Activated CD4-positive, alpha-beta T cell treated with anti-CD3 and anti-CD28 coated beads, Interleukin-2, amount 10 ng/mL, durations not matched to agents 7 days and 5 days (primary cell): ENCODE data around the gene HEATR5B. TPM values are rescaled to one million over a fixed set of nuclear protein-coding genes. Genes with fewer than 3 reads are reported as not detected.
A peak's percentile ranks its signal among the peaks of the same experiment; 100 is the strongest.

Experiments used
- CTCF ChIA-PET: fragments of 350-600 bp; sonication (Branson Sonifier 250); formaldehyde crosslinking; loops from one replicate; lab custom pipeline; 2021; ENCODE audit warnings: antibody characterized with exemption; lab: Charles Lee
- POLR2A ChIA-PET: fragments of 350-600 bp; sonication (Branson Sonifier 250); formaldehyde crosslinking; loops from one replicate; lab custom pipeline; 2021; ENCODE audit warnings: antibody characterized with exemption; lab: Charles Lee
- DNase-seq: peaks from one replicate; pipeline ENCODE4 v3.0.0-alpha.2; 2020
- H3K27ac Mint-ChIP-seq: one replicate; pipeline ENCODE4 v1.8.0; 2021; ENCODE audit warnings: mild to moderate bottlenecking, moderate library complexity, mixed read lengths
- H3K27me3 Mint-ChIP-seq: one replicate; pipeline ENCODE4 v1.8.0; 2021; ENCODE audit warnings: mixed read lengths
- H3K36me3 Mint-ChIP-seq: one replicate; pipeline ENCODE4 v1.8.0; 2021; ENCODE audit warnings: low read depth, mixed read lengths
- H3K4me1 Mint-ChIP-seq: one replicate; pipeline ENCODE4 v1.8.0; 2021; ENCODE audit warnings: mixed read lengths
- H3K4me3 Mint-ChIP-seq: one replicate; pipeline ENCODE4 v1.8.0; 2021; ENCODE audit warnings: mild to moderate bottlenecking, moderate library complexity, mixed read lengths
- H3K9me3 Mint-ChIP-seq: one replicate; pipeline ENCODE4 v1.8.0; 2021; ENCODE audit warnings: mixed read lengths
- total RNA-seq, 2 experiments: library from RNA; stranded (reverse); gene quantifications; one replicate each; pipeline ENCODE4 v1.2.3, GENCODE V29; 2021

Gene HEATR5B
- total RNA-seq, 2 experiments from 2014 or later: 21.4 to 21.8 TPM

GRCh38 chr2:37098416-37099118, 14.4 kb upstream of the HEATR5B start:
- POLR2A ChIA-PET: no interaction called here
- no peak overlapping the region for H3K27ac Mint-ChIP-seq
- no peaks in the 10 kb centered on the region for H3K9me3 Mint-ChIP-seq
- CTCF ChIA-PET: interaction anchor here (0.9 to 1.3 kb wide), 2 partner anchors 11 to 12 kb away, joined by 3 read pairs; no protein-coding TSS in a partner anchor
- H3K4me3 Mint-ChIP-seq: no peak overlapping the region
- no peaks in the 10 kb centered on the region for H3K4me1 Mint-ChIP-seq
- DNase-seq: no peak
- H3K36me3 Mint-ChIP-seq: peaks cover 40% of the 10 kb centered on the region
- H3K27me3 Mint-ChIP-seq: no peaks in the 10 kb centered on the region

- no peak for DNase-seq
- H3K36me3 Mint-ChIP-seq: peaks cover 42% of the 10 kb centered on the region
- no peaks in the 10 kb centered on the region for H3K9me3 Mint-ChIP-seq
- no peak overlapping the region for H3K4me3 Mint-ChIP-seq
- H3K4me1 Mint-ChIP-seq: no peaks in the 10 kb centered on the region
- no peaks in the 10 kb centered on the region for H3K27me3 Mint-ChIP-seq
- CTCF ChIA-PET: no interaction called here
- POLR2A ChIA-PET: no interaction called here
- no peak overlapping the region for H3K27ac Mint-ChIP-seq
These were observed 12.4 kb upstream of the HEATR5B start for GRCh38 chr2:37096568-37096967.

DNA sequence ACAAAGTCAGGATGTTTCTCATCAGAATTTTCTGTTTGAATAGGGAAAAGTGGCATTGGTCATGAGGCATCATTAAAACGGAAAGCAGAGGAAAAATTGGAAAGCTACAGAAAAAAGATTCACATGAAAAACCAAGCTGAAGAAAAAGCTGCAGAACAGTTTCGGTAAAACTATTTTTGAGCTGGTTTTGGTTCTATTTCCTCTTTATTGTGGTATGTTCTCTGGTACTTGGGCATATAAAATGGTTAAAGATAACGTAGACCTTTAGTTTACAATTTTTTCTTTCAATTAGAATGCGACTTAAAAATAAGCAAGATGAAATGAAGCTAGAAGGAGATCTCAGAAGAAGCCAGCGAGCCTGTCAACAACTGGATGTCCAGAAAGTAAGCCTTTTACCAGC, 7.7 kb upstream of the HEATR5B start:
- no peaks in the 10 kb centered on the region for H3K9me3 Mint-ChIP-seq
- peaks cover 27% of the 10 kb centered on the region for H3K36me3 Mint-ChIP-seq
- H3K4me1 Mint-ChIP-seq: no peaks in the 10 kb centered on the region
- ChIA-PET CTCF (no interaction called here), POLR2A (no interaction called here)
- no peaks in the 10 kb centered on the region for H3K27me3 Mint-ChIP-seq
- no peak overlapping the region for H3K27ac Mint-ChIP-seq
- H3K4me3 Mint-ChIP-seq: no peak overlapping the region
- no peak for DNase-seq

- Mint-ChIP-seq H3K9me3 (no peaks in the 10 kb centered on the region), H3K4me3 (no peak overlapping the region), H3K27ac (no peak overlapping the region), H3K27me3 (no peaks in the 10 kb centered on the region), H3K36me3 (peaks cover 20% of the 10 kb centered on the region), H3K4me1 (peaks cover 2% of the 10 kb centered on the region)
- CTCF ChIA-PET: interaction anchor here (1.3 kb wide), 1 partner anchor 12 kb away, joined by 3 read pairs; no protein-coding TSS in a partner anchor
- DNase-seq: no peak
- POLR2A ChIA-PET: no interaction called here
These were observed 5.9 kb upstream of the HEATR5B start for GRCh38 chr2:37090019-37090477.

GRCh38 chr2:37085731-37086147, 1.6 kb upstream of the HEATR5B start:
- POLR2A ChIA-PET: no interaction called here
- H3K4me3 Mint-ChIP-seq: no peak overlapping the region
- H3K36me3 Mint-ChIP-seq: peaks cover 22% of the 10 kb centered on the region
- no peak overlapping the region for H3K27ac Mint-ChIP-seq
- H3K9me3 Mint-ChIP-seq: no peaks in the 10 kb centered on the region
- no peak for DNase-seq
- CTCF ChIA-PET: interaction anchor here (0.9 kb wide), 1 partner anchor 130 kb away, joined by 3 read pairs; no protein-coding TSS in a partner anchor
- H3K4me1 Mint-ChIP-seq: peaks cover 31% of the 10 kb centered on the region
- no peaks in the 10 kb centered on the region for H3K27me3 Mint-ChIP-seq

DNA sequence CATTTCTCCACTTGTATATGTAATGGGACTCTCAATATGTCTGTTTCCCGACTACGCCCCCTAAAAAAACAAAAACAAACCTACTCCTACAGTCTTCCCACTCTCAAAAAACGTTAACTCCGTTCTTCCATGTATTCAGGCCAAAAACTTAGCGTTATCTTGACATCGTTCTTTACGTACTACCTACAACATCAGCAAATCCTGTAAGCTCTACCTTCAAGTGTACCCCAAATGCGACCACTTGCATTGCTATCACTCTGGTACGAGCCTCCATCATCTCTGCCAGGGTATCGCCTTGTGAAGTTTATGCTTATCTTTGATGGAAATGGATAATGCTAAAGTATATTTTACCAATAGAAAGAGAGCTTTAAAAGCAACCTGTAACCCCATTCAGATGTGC, 625 bp upstream of the HEATR5B start:
- H3K27ac Mint-ChIP-seq: no peak overlapping the region
- H3K36me3 Mint-ChIP-seq: peaks cover 32% of the 10 kb centered on the region
- ChIA-PET CTCF (interaction anchor here (0.9 to 1.1 kb wide), 3 partner anchors 15 to 131 kb away, joined by 3 read pairs; no protein-coding TSS in a partner anchor), POLR2A (interaction anchor here (1.3 kb wide), 1 partner anchor 118 kb away, joined by 4 read pairs; the partner anchor contains the start of gene STRN)
- no peaks in the 10 kb centered on the region for H3K27me3 Mint-ChIP-seq
- DNase-seq: no peak
- H3K4me3 Mint-ChIP-seq: no peak overlapping the region
- no peaks in the 10 kb centered on the region for H3K9me3 Mint-ChIP-seq
- H3K4me1 Mint-ChIP-seq: peaks cover 40% of the 10 kb centered on the region

DNA sequence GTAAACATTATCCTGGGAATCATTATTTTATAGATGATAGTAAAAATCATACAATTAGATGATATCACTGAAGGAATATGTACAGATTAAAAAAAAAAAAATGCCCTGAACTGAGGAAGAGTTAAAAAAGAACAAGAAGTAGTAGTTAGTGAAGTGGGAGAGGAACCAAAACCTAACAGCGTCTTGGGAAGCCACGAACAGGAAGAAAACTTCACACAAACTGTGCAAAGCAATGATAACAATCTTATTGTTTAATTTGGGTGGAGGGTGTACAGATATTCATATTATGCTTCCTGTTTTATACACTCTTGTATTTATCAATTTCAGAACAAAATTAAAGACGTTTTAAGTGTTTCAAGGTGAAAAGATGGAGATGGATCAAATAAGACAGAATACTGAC, 3.5 kb downstream of the HEATR5B start:
- no peaks in the 10 kb centered on the region for H3K9me3 Mint-ChIP-seq
- H3K4me1 Mint-ChIP-seq: peaks cover 52% of the 10 kb centered on the region
- CTCF ChIA-PET: no interaction called here
- POLR2A ChIA-PET: no interaction called here
- H3K27me3 Mint-ChIP-seq: no peaks in the 10 kb centered on the region
- H3K36me3 Mint-ChIP-seq: peaks cover 50% of the 10 kb centered on the region
- H3K4me3 Mint-ChIP-seq: peak overlapping the region; percentile 48
- H3K27ac Mint-ChIP-seq: peak overlapping the region; percentile 76
- DNase-seq: no peak

DNA sequence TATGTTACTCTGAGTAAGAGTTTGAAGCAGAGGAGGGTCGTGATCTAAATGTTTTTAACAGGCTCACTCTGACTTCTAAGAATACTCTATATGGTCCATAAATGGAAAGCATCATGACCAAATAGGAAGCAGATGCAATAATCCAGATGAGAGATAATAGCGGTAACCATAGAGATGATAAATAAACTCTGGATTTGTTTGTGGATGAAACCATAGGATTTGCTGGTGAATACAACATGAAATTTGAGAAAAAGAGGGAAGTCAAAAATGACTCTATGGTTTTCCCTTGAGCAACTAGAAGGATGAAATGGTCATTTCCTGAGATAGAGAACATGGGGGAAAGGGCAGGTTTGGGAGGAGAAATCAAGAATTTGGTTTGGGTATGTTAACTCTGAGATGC, 3.9 kb downstream of the HEATR5B start:
- H3K9me3 Mint-ChIP-seq: no peaks in the 10 kb centered on the region
- H3K27me3 Mint-ChIP-seq: no peaks in the 10 kb centered on the region
- peaks cover 53% of the 10 kb centered on the region for H3K36me3 Mint-ChIP-seq
- peak overlapping the region; percentile 48 for H3K4me3 Mint-ChIP-seq
- POLR2A ChIA-PET: no interaction called here
- DNase-seq: no peak
- peak overlapping the region; percentile 76 for H3K27ac Mint-ChIP-seq
- H3K4me1 Mint-ChIP-seq: peaks cover 52% of the 10 kb centered on the region
- CTCF ChIA-PET: no interaction called here

GRCh38 chr2:37070931-37071330, 13.2 kb downstream of the HEATR5B start:
- CTCF ChIA-PET: interaction anchor here (1.0 kb wide), 1 partner anchor 13 kb away, joined by 3 read pairs; no protein-coding TSS in a partner anchor
- H3K4me1 Mint-ChIP-seq: peaks cover 3% of the 10 kb centered on the region
- no peak overlapping the region for H3K27ac Mint-ChIP-seq
- POLR2A ChIA-PET: no interaction called here
- H3K27me3 Mint-ChIP-seq: no peaks in the 10 kb centered on the region
- no peak overlapping the region for H3K4me3 Mint-ChIP-seq
- peaks cover 45% of the 10 kb centered on the region for H3K36me3 Mint-ChIP-seq
- DNase-seq: no peak
- H3K9me3 Mint-ChIP-seq: peaks cover 2% of the 10 kb centered on the region

GRCh38 chr2:37068686-37069085, 15.5 kb downstream of the HEATR5B start:
- Mint-ChIP-seq H3K4me3 (no peak overlapping the region), H3K4me1 (peaks cover 3% of the 10 kb centered on the region), H3K27me3 (no peaks in the 10 kb centered on the region), H3K27ac (no peak overlapping the region), H3K9me3 (peaks cover under 1% of the 10 kb centered on the region), H3K36me3 (peaks cover 42% of the 10 kb centered on the region)
- CTCF ChIA-PET: no interaction called here
- POLR2A ChIA-PET: interaction anchor here (0.7 kb wide), 1 partner anchor 60 kb away, joined by 3 read pairs; no protein-coding TSS in a partner anchor
- DNase-seq: no peak

DNA sequence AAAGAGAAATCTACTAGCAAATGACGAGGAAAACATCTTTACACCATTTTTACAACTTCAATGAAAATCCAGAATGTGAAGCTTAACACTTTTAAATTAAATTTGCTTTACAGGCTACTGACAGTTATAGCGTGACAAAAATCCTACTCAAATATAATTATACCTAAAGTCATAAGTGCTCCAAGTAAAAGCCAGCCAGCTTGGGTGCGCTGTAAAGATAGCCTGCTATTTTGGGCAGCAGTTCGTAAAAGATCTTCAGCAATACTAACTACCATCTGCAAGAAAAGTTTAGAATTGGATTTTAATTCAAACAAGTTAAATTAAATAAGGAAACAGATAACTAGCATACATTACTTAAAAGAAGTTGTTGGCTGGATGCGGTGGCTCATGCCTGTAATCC, 22.4 kb downstream of the HEATR5B start:
- Mint-ChIP-seq H3K4me3 (no peak overlapping the region), H3K36me3 (peaks cover 40% of the 10 kb centered on the region), H3K27me3 (no peaks in the 10 kb centered on the region), H3K27ac (no peak overlapping the region), H3K9me3 (no peaks in the 10 kb centered on the region), H3K4me1 (peaks cover 2% of the 10 kb centered on the region)
- DNase-seq: no peak
- ChIA-PET POLR2A (no interaction called here), CTCF (interaction anchor here (1.0 to 1.1 kb wide), 2 partner anchors 9 to 13 kb away, joined by 3 read pairs; no protein-coding TSS in a partner anchor)

DNA sequence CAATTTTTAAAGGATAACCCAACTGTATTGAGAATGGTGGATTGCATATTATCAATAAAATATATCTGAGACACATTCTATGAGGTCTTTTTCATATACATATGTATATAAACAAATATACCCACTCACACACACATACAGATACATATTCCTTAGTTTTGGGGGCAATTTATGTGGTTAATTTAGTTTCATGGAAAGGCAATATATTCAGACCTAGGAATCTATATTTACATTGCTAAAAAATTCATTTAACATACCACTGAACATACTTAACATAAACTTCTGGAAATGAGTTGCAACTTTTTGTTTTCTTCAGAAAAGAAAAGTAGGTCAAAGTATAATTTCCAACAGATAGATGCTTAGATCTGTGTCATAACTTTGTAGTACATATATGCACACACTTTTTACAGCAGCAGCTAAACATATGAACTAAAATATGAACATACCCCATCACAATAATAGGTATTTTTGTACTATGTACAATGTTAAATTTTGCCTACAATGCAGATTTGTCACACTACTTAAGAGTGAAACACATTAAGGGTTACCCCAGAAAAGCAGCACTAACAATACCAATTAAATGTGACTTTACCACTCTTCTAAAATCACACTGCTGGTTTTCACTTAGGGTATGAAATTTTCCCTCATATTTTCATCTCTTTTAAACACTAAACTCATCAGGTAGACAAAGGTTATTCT, 23.0 kb downstream of the HEATR5B start:
- ChIA-PET CTCF (interaction anchor here (1.0 kb wide), 1 partner anchor 12 kb away, joined by 3 read pairs; no protein-coding TSS in a partner anchor), POLR2A (no interaction called here)
- DNase-seq: no peak
- H3K36me3 Mint-ChIP-seq: peaks cover 42% of the 10 kb centered on the region
- H3K4me1 Mint-ChIP-seq: peaks cover 2% of the 10 kb centered on the region
- H3K27ac Mint-ChIP-seq: no peak overlapping the region
- no peaks in the 10 kb centered on the region for H3K9me3 Mint-ChIP-seq
- no peaks in the 10 kb centered on the region for H3K27me3 Mint-ChIP-seq
- no peak overlapping the region for H3K4me3 Mint-ChIP-seq

GRCh38 chr2:37060446-37060845, 23.7 kb downstream of the HEATR5B start:
- POLR2A ChIA-PET: no interaction called here
- Mint-ChIP-seq H3K4me3 (no peak overlapping the region), H3K27ac (no peak overlapping the region), H3K27me3 (no peaks in the 10 kb centered on the region), H3K36me3 (peaks cover 42% of the 10 kb centered on the region), H3K4me1 (peaks cover 2% of the 10 kb centered on the region), H3K9me3 (no peaks in the 10 kb centered on the region)
- no peak for DNase-seq
- CTCF ChIA-PET: interaction anchor here (0.5 kb wide), 1 partner anchor 11 kb away, joined by 3 read pairs; no protein-coding TSS in a partner anchor
